MM.1S (cell line): Measurements from ENCODE around the gene SHANK3.

Experiments used
- DNase-seq: peaks from one replicate; pipeline ENCODE4 v3.0.0-alpha.2; 2015
- H2AFZ ChIP-seq: fragments of 300-600 bp; sonication (generic); 2 replicates; pipeline ENCODE4 v1.6.0; 2016; ENCODE audit warnings: antibody characterized with exemption, low read length
- H3F3A ChIP-seq: fragments of 300-600 bp; sonication (generic); 2 replicates; pipeline ENCODE4 v1.6.1; 2016; ENCODE audit warnings: mild to moderate bottlenecking, antibody characterized with exemption, low read length, moderate library complexity, mixed read lengths; ENCODE audit not compliant: insufficient read depth
- H3K27ac ChIP-seq: fragments of 300-600 bp; sonication (generic); 2 replicates; pipeline ENCODE4 v1.5.1; 2016; ENCODE audit warnings: mild to moderate bottlenecking, low read length
- H3K27me3 ChIP-seq: fragments of 300-600 bp; sonication (generic); replicated peaks from 2 replicates; pipeline ENCODE4 v1.6.0; 2016; ENCODE audit warnings: low read length; ENCODE audit not compliant: insufficient read depth
- H3K36me3 ChIP-seq: fragments of 300-600 bp; sonication (generic); replicated peaks from 2 replicates; pipeline ENCODE4 v1.6.1; 2016; ENCODE audit warnings: mild to moderate bottlenecking, low read length, mixed read lengths; ENCODE audit not compliant: insufficient read depth
- H3K4me1 ChIP-seq: fragments of 300-600 bp; sonication (generic); 2 replicates; pipeline ENCODE4 v1.6.1; 2016; ENCODE audit warnings: low read length, mixed read lengths
- H3K4me2 ChIP-seq: fragments of 300-600 bp; sonication (generic); 2 replicates; pipeline ENCODE4 v1.6.0; 2016; ENCODE audit warnings: low read depth, low read length
- H3K4me3 ChIP-seq: fragments of 300-600 bp; sonication (generic); 2 replicates; pipeline ENCODE4 v1.5.1; 2016; ENCODE audit warnings: low read length, mixed read lengths
- H3K79me2 ChIP-seq: fragments of 300-600 bp; sonication (generic); 2 replicates; pipeline ENCODE4 v1.6.1; 2016; ENCODE audit warnings: mixed run types, low read length, mixed read lengths
- H3K9ac ChIP-seq: fragments of 300-600 bp; sonication (generic); 2 replicates; pipeline ENCODE4 v1.6.1; 2016; ENCODE audit warnings: low read length, mixed read lengths
- H3K9me2 ChIP-seq: fragments of 300-600 bp; sonication (generic); replicated peaks from 2 replicates; pipeline ENCODE4 v1.6.1; 2016; ENCODE audit warnings: mild to moderate bottlenecking, low read length, mixed read lengths; ENCODE audit not compliant: insufficient read depth
- H3K9me3 ChIP-seq: fragments of 300-600 bp; sonication (generic); replicated peaks from 2 replicates; pipeline ENCODE4 v1.6.1; 2016; ENCODE audit warnings: mild to moderate bottlenecking, low read length, mixed read lengths; ENCODE audit not compliant: insufficient read depth
- H4K20me1 ChIP-seq: fragments of 300-600 bp; sonication (generic); 2 replicates; pipeline ENCODE4 v1.6.1; 2016; ENCODE audit warnings: mild to moderate bottlenecking, low read length, moderate library complexity, mixed read lengths; ENCODE audit not compliant: insufficient read depth
- CTCF ChIP-seq: fragments of 300-600 bp; sonication (generic); IDR thresholded peaks from 2 replicates; pipeline ENCODE4 v1.5.1; 2016; ENCODE audit warnings: antibody characterized with exemption, low read length, mixed read lengths
- EZH2 ChIP-seq: fragments of 300-600 bp; sonication (generic); optimal IDR thresholded peaks from 2 replicates; pipeline ENCODE3; 2017; ENCODE audit warnings: low read depth, mild to moderate bottlenecking, antibody characterized with exemption, low read length, mixed read lengths
- EZH2phosphoT487 ChIP-seq: fragments of 300-600 bp; sonication (generic); IDR thresholded peaks from 2 replicates; pipeline ENCODE4 v1.6.1; 2018; ENCODE audit warnings: antibody characterized with exemption, low read length

The SHANK3 gene

GRCh38 chr22:50693462-50693861 lies 20.8 kb downstream of the SHANK3 start:
- Histone ChIP-seq H3K27me3 (no peaks in the 10 kb centered on the region; the same call in 1 of the 2 replicates), H3K9ac (no peak overlapping the region), H2AFZ (peak overlapping the region; percentile 7; the same call in 1 of the 2 replicates), H3K4me1 (peaks cover 21% of the 10 kb centered on the region), H3K4me3 (peak overlapping the region; percentile 11; the same call in 1 of the 2 replicates), H3K27ac (peak overlapping the region; percentile 59; the same call in 1 of the 2 replicates), H4K20me1 (no peaks in the 10 kb centered on the region), H3K9me2 (no peaks in the 10 kb centered on the region), H3F3A (peaks cover 24% of the 10 kb centered on the region), H3K4me2 (peak overlapping the region; percentile 65), H3K36me3 (no peaks in the 10 kb centered on the region), H3K9me3 (no peaks in the 10 kb centered on the region), H3K79me2 (no peaks in the 10 kb centered on the region)
- TF ChIP-seq EZH2phosphoT487 (no peak), CTCF (no peak), EZH2 (no peak)
- no peak for DNase-seq

- Histone ChIP-seq H4K20me1 (no peaks in the 10 kb centered on the region), H3K9me3 (no peaks in the 10 kb centered on the region), H3K79me2 (no peaks in the 10 kb centered on the region), H3K36me3 (no peaks in the 10 kb centered on the region), H3K4me2 (peak overlapping the region; percentile 65), H3F3A (peaks cover 24% of the 10 kb centered on the region), H3K9me2 (no peaks in the 10 kb centered on the region), H3K9ac (no peak overlapping the region), H3K27me3 (no peaks in the 10 kb centered on the region; the same call in 1 of the 2 replicates), H3K4me1 (peaks cover 21% of the 10 kb centered on the region), H3K4me3 (peak overlapping the region; percentile 11; the same call in 1 of the 2 replicates), H3K27ac (peak overlapping the region; percentile 59; the same call in 1 of the 2 replicates), H2AFZ (peak overlapping the region; percentile 7; the same call in 1 of the 2 replicates)
- DNase-seq, result peak; percentile 36
- TF ChIP-seq EZH2 (no peak), CTCF (0 out of 2 replicates have a peak, but pooled peaks have one; percentile 15)
Measured at GRCh38 chr22:50694099-50694605, 21.5 kb downstream of the SHANK3 start.

- H3K4me3 ChIP-seq, result no peak overlapping the region
- no peaks in the 10 kb centered on the region for H4K20me1 ChIP-seq
- no peaks in the 10 kb centered on the region for H3K79me2 ChIP-seq
- no peaks in the 10 kb centered on the region for H3K9me2 ChIP-seq
- DNase-seq, result no peak
- no peak overlapping the region for H3K27ac ChIP-seq
- no peak overlapping the region; the same call in 1 of the 2 replicates for H3K4me2 ChIP-seq
- no peak overlapping the region for H3K9ac ChIP-seq
- H3K27me3 ChIP-seq, result no peaks in the 10 kb centered on the region
- H3F3A ChIP-seq, result peaks cover 24% of the 10 kb centered on the region
- H3K9me3 ChIP-seq, result no peaks in the 10 kb centered on the region
- TF ChIP-seq EZH2phosphoT487, result no peak
- no peak for TF ChIP-seq CTCF
- no peak for TF ChIP-seq EZH2
- no peak overlapping the region for H2AFZ ChIP-seq
- no peaks in the 10 kb centered on the region for H3K36me3 ChIP-seq
- peaks cover 21% of the 10 kb centered on the region for H3K4me1 ChIP-seq
Measured at GRCh38 chr22:50694766-50695420, 22.3 kb downstream of the SHANK3 start.
